ENCODE measurements around the gene TESPA1.

Gene TESPA1

GRCh38 chr12:54935235-54935951 lies 49.2 kb downstream of the TESPA1 start:
- Histone ChIP-seq H3K4me3 (ENCODE audit: low read depth in 1 of 2, low read length in 2 of 2) (no peak overlapping the region), H3K9ac (ENCODE audit: low read depth in 1 of 2, low read length in 2 of 2) (no peak overlapping the region), H3K4me1 (ENCODE audit: control insufficient read depth in 1 of 2, insufficient read depth in 2 of 2, low read length in 2 of 2) (no peaks in the 10 kb centered on the region), H3K9me3 (ENCODE audit: control insufficient read depth in 1 of 2, low read length in 2 of 2) (peaks cover 0 to 1% of the 10 kb centered on the region in 2 donors), H3K27ac (ENCODE audit: low read depth, low read length) (no peak overlapping the region), H3K27me3 (ENCODE audit: control insufficient read depth in 1 of 2, insufficient read depth in 2 of 2, low read length in 2 of 2) (no peaks in the 10 kb centered on the region), H3K36me3 (ENCODE audit: control insufficient read depth in 1 of 2, insufficient read depth in 2 of 2, low read length in 2 of 2) (no peaks in the 10 kb centered on the region)

GRCh38 chr12:54934419-54934818 lies 50.1 kb downstream of the TESPA1 start:
- Histone ChIP-seq H3K4me3 (ENCODE audit: low read depth in 1 of 2, low read length in 2 of 2) (no peak overlapping the region), H3K9ac (ENCODE audit: low read depth in 1 of 2, low read length in 2 of 2) (no peak overlapping the region), H3K36me3 (ENCODE audit: control insufficient read depth in 1 of 2, insufficient read depth in 2 of 2, low read length in 2 of 2) (no peaks in the 10 kb centered on the region), H3K9me3 (ENCODE audit: control insufficient read depth in 1 of 2, low read length in 2 of 2) (peaks cover 3 to 9% of the 10 kb centered on the region in 2 donors), H3K4me1 (ENCODE audit: control insufficient read depth in 1 of 2, insufficient read depth in 2 of 2, low read length in 2 of 2) (no peaks in the 10 kb centered on the region), H3K27ac (ENCODE audit: low read depth, low read length) (no peak overlapping the region), H3K27me3 (ENCODE audit: control insufficient read depth in 1 of 2, insufficient read depth in 2 of 2, low read length in 2 of 2) (no peaks in the 10 kb centered on the region)

GRCh38 chr12:54933376-54933775 lies 51.2 kb downstream of the TESPA1 start:
- Histone ChIP-seq H3K36me3 (ENCODE audit: control insufficient read depth in 1 of 2, insufficient read depth in 2 of 2, low read length in 2 of 2) (no peaks in the 10 kb centered on the region), H3K4me1 (ENCODE audit: control insufficient read depth in 1 of 2, insufficient read depth in 2 of 2, low read length in 2 of 2) (no peaks in the 10 kb centered on the region), H3K9me3 (ENCODE audit: control insufficient read depth in 1 of 2, low read length in 2 of 2) (peaks cover 3 to 9% of the 10 kb centered on the region in 2 donors), H3K4me3 (ENCODE audit: low read depth in 1 of 2, low read length in 2 of 2) (no peak overlapping the region), H3K27ac (ENCODE audit: low read depth, low read length) (no peak overlapping the region), H3K27me3 (ENCODE audit: control insufficient read depth in 1 of 2, insufficient read depth in 2 of 2, low read length in 2 of 2) (no peaks in the 10 kb centered on the region), H3K9ac (ENCODE audit: low read depth in 1 of 2, low read length in 2 of 2) (no peak overlapping the region)

GRCh38 chr12:54932691-54933090 lies 51.9 kb downstream of the TESPA1 start:
- Histone ChIP-seq H3K27me3 (ENCODE audit: control insufficient read depth in 1 of 2, insufficient read depth in 2 of 2, low read length in 2 of 2) (no peaks in the 10 kb centered on the region), H3K9ac (ENCODE audit: low read depth in 1 of 2, low read length in 2 of 2) (no peak overlapping the region), H3K27ac (ENCODE audit: low read depth, low read length) (no peak overlapping the region), H3K9me3 (ENCODE audit: control insufficient read depth in 1 of 2, low read length in 2 of 2) (peaks cover 3 to 9% of the 10 kb centered on the region in 2 donors), H3K36me3 (ENCODE audit: control insufficient read depth in 1 of 2, insufficient read depth in 2 of 2, low read length in 2 of 2) (no peaks in the 10 kb centered on the region), H3K4me3 (ENCODE audit: low read depth in 1 of 2, low read length in 2 of 2) (no peak overlapping the region), H3K4me1 (ENCODE audit: control insufficient read depth in 1 of 2, insufficient read depth in 2 of 2, low read length in 2 of 2) (no peaks in the 10 kb centered on the region)

GRCh38 chr12:54932038-54932437 lies 52.5 kb downstream of the TESPA1 start:
- Histone ChIP-seq H3K27ac (ENCODE audit: low read depth, low read length) (no peak overlapping the region), H3K4me3 (ENCODE audit: low read depth in 1 of 2, low read length in 2 of 2) (no peak overlapping the region), H3K4me1 (ENCODE audit: control insufficient read depth in 1 of 2, insufficient read depth in 2 of 2, low read length in 2 of 2) (no peaks in the 10 kb centered on the region), H3K36me3 (ENCODE audit: control insufficient read depth in 1 of 2, insufficient read depth in 2 of 2, low read length in 2 of 2) (no peaks in the 10 kb centered on the region), H3K9me3 (ENCODE audit: control insufficient read depth in 1 of 2, low read length in 2 of 2) (peaks cover 3 to 9% of the 10 kb centered on the region in 2 donors), H3K27me3 (ENCODE audit: control insufficient read depth in 1 of 2, insufficient read depth in 2 of 2, low read length in 2 of 2) (no peaks in the 10 kb centered on the region), H3K9ac (ENCODE audit: low read depth in 1 of 2, low read length in 2 of 2) (no peak overlapping the region)

- Histone ChIP-seq H3K9me3 (ENCODE audit: control insufficient read depth in 1 of 2, low read length in 2 of 2) (peaks cover 3 to 9% of the 10 kb centered on the region in 2 donors), H3K27me3 (ENCODE audit: control insufficient read depth in 1 of 2, insufficient read depth in 2 of 2, low read length in 2 of 2) (no peaks in the 10 kb centered on the region), H3K36me3 (ENCODE audit: control insufficient read depth in 1 of 2, insufficient read depth in 2 of 2, low read length in 2 of 2) (no peaks in the 10 kb centered on the region), H3K27ac (ENCODE audit: low read depth, low read length) (no peak overlapping the region), H3K4me1 (ENCODE audit: control insufficient read depth in 1 of 2, insufficient read depth in 2 of 2, low read length in 2 of 2) (no peaks in the 10 kb centered on the region), H3K4me3 (ENCODE audit: low read depth in 1 of 2, low read length in 2 of 2) (no peak overlapping the region), H3K9ac (ENCODE audit: low read depth in 1 of 2, low read length in 2 of 2) (no peak overlapping the region)
Measured at GRCh38 chr12:54929998-54930397, 54.6 kb downstream of the TESPA1 start.

GRCh38 chr12:54926246-54926645 lies 58.3 kb downstream of the TESPA1 start:
- Histone ChIP-seq H3K4me3 (ENCODE audit: low read depth in 1 of 2, low read length in 2 of 2) (no peak overlapping the region), H3K27ac (ENCODE audit: low read depth, low read length) (no peak overlapping the region), H3K4me1 (ENCODE audit: control insufficient read depth in 1 of 2, insufficient read depth in 2 of 2, low read length in 2 of 2) (no peaks in the 10 kb centered on the region), H3K27me3 (ENCODE audit: control insufficient read depth in 1 of 2, insufficient read depth in 2 of 2, low read length in 2 of 2) (no peaks in the 10 kb centered on the region), H3K36me3 (ENCODE audit: control insufficient read depth in 1 of 2, insufficient read depth in 2 of 2, low read length in 2 of 2) (no peaks in the 10 kb centered on the region), H3K9me3 (ENCODE audit: control insufficient read depth in 1 of 2, low read length in 2 of 2) (peaks cover 3 to 9% of the 10 kb centered on the region in 2 donors), H3K9ac (ENCODE audit: low read depth in 1 of 2, low read length in 2 of 2) (no peak overlapping the region)

GRCh38 chr12:54924972-54925707 lies 59.4 kb downstream of the TESPA1 start:
- H3K27ac ChIP-seq (ENCODE audit: low read depth, low read length): no peak overlapping the region
- H3K27me3 ChIP-seq (ENCODE audit: control insufficient read depth in 1 of 2, insufficient read depth in 2 of 2, low read length in 2 of 2): no peaks in the 10 kb centered on the region
- H3K4me3 ChIP-seq (ENCODE audit: low read depth in 1 of 2, low read length in 2 of 2): no peak overlapping the region
- no peaks in the 10 kb centered on the region for H3K36me3 ChIP-seq (ENCODE audit: control insufficient read depth in 1 of 2, insufficient read depth in 2 of 2, low read length in 2 of 2)
- H3K9me3 ChIP-seq (ENCODE audit: control insufficient read depth in 1 of 2, low read length in 2 of 2): peaks cover 3 to 5% of the 10 kb centered on the region in 2 donors
- no peak overlapping the region for H3K9ac ChIP-seq (ENCODE audit: low read depth in 1 of 2, low read length in 2 of 2)
- H3K4me1 ChIP-seq (ENCODE audit: control insufficient read depth in 1 of 2, insufficient read depth in 2 of 2, low read length in 2 of 2): no peaks in the 10 kb centered on the region

GRCh38 chr12:54917001-54917488 lies 67.5 kb downstream of the TESPA1 start:
- no peak overlapping the region for H3K9ac ChIP-seq (ENCODE audit: low read depth in 1 of 2, low read length in 2 of 2)
- H3K4me1 ChIP-seq (ENCODE audit: control insufficient read depth in 1 of 2, insufficient read depth in 2 of 2, low read length in 2 of 2): no peaks in the 10 kb centered on the region
- no peak overlapping the region for H3K27ac ChIP-seq (ENCODE audit: low read depth, low read length)
- H3K9me3 ChIP-seq (ENCODE audit: control insufficient read depth in 1 of 2, low read length in 2 of 2): no peaks in the 10 kb centered on the region
- H3K4me3 ChIP-seq (ENCODE audit: low read depth in 1 of 2, low read length in 2 of 2): no peak overlapping the region
- H3K36me3 ChIP-seq (ENCODE audit: control insufficient read depth in 1 of 2, insufficient read depth in 2 of 2, low read length in 2 of 2): no peaks in the 10 kb centered on the region
- no peaks in the 10 kb centered on the region for H3K27me3 ChIP-seq (ENCODE audit: control insufficient read depth in 1 of 2, insufficient read depth in 2 of 2, low read length in 2 of 2)
